ENCODE data around the gene GRAMD2B. TPM values are rescaled to one million over a fixed set of nuclear protein-coding genes. Genes with fewer than 3 reads are reported as not detected.

Gene GRAMD2B
- total RNA-seq, 1 donor from 2014 or later = 10.7 TPM

DNA sequence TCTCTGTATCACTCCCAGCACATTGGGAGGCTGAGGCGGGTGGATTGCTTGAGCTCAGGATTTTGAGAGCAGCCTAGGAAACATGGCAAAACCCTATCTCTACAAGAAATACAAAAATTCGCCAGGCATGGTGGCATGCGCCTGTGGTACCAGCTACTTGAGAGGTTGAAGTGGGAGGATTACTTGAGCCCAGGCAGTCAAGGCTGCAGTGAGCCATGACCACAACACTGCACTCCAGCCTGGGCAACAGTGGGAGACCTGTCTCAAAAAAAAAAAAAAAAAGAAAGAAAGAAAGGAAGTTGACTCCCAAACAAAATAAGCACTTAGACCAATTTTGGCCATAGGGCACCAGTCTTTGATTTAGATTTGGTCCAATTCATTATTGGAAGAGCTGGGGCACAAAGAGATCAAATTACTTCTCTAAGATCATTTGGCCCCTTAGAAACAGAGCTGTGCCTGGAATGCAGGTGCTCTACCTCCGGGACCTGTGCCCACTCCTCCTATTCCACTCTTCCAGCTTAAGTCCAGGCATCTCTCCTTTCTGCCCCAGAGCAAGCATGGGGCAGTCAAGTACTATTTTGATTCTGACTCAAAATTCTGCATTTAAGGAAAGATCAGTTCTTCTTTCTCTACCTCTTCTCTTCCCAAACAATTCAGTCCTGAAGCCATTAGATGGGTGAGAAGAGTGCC is 112.8 kb downstream of the GRAMD2B start:
- no peak for DNase-seq (ENCODE audit: low spot score)

DNA sequence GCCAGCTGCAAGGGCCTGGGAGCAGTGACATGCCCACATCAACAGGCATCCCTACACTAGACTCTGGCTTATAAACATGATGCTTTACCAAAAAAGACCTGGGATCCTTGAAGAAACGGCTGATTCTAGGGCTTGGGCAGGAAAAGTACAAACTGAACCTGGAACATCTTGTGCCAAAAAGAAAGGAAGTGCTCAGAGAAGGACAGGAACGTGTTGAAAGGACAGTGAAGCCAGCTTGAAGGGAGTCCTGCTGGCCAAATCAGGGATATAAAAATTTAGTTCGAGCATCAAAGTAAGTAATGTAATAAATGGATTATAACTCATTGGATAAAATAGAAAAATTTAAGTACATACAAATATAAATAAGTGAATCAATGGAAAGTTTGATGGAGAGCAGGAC is 113.7 kb downstream of the GRAMD2B start:
- no peak for DNase-seq (ENCODE audit: low spot score)

DNA sequence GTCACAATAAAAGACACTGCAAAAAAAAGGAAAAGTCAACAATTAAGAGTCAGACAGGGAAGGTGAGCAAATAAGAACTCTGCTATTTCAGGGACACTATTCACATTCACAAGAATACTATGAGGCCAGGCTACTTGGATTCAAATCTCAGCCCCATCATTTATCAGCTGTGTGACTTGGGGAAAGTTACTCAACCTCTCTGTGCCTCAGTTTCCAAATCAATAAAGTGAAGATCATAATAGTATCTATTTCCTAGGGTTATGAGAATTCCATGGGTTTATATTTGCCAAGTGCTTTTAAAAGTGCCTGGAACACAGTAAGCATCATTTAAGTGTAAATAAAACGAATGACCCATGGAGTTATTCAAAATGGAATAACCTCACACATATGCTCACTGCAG is 115.4 kb downstream of the GRAMD2B start:
- DNase-seq (ENCODE audit: low spot score) = no peak

DNA sequence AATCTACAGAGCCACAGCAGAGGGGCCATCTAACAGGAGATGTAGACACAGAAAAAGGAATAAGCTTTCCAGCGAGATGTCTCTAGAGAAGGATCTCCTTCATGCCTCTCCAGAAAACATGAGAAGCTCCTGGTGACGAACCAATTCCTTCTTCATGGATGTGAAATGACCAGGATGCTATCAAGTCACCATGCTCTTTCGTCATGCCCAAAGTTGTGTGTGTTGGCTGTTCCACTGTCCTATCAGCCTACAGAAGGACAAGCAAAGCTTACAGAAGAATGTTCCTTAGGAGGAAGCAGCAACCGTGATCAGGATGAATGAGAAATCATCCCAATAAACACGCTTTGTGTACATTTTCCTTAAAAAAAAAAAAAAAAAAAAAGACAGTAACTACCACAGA is 117.4 kb downstream of the GRAMD2B start:
- DNase-seq (ENCODE audit: low spot score) = no peak

DNA sequence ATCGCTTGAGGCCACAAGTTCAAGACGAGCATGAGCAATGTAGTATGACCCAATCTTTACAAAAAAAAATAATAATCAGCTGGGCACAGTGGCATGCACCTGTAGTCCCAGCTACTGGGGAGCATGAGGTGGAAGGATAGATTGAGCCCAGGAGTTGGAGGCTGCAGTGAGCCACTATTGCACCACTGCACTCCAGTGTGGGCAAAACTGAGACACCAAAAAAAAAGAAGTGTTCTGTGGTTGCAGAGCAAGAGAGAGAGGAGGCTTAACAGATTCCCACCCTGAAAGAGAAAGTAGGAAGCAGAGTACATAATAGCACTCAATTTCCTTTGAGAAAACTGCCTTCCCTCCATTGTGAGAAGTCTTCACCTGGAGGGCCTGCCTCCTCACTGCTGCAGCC is 119.2 kb downstream of the GRAMD2B start:
- DNase-seq (ENCODE audit: low spot score) = no peak

DNA sequence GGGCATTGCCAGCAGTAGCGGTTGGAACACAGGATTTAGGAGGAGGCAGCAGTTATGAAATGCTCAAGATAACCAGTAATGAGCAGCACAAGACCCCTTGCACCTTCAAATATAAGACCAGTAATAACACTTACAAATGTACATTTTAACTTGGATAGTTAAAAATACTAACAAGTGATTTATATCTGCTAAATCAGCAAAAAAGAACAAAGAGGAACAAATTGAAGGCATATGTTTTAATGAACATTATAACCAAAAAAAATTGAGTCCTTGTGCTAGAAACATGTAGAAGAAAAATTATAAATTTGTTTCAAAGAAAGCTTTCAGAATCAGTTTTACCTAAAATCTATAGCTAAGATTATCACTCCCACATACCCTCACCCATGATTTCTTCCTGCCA is 119.8 kb downstream of the GRAMD2B start:
- DNase-seq (ENCODE audit: low spot score) = no peak

DNA sequence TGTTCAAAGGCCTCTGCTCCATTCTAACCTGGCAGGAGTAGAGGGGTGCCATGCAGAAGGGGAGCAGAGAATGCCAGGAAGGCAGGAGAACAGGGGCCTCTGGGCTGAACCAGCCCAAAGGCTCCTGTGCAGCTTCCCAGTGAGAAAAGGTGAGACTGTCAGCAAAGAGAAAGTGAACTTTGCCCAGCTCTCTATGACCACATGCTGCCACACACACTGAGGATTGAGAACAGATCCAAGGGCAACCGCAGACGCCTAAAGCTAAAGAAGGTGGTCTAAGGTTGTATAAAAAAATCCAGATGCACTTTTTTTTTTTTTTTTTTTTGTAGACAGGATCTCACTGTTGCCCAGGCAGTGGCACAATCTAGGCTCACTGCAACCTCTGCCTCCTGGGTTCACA is 120.5 kb downstream of the GRAMD2B start:
- DNase-seq (ENCODE audit: low spot score) = no peak

Other genes with a start within 250 kb of the GRAMD2B start
- 25.1 TPM for gene ALDH7A1, start 171.8 kb downstream of the GRAMD2B start, total RNA-seq
- 32.5 TPM for gene PHAX, start 177.5 kb downstream of the GRAMD2B start, total RNA-seq